HEK293 (cell line): ENCODE measurements around the gene TRMT10C.

Experiments
- CTCF ChIA-PET: fragments of 350-600 bp; formaldehyde crosslinking; extraction: SDS; loops from one replicate; lab custom pipeline; 2021; ENCODE audit warnings: antibody characterized with exemption; lab: Yijun Ruan, JAX
- POLR2A ChIA-PET: fragments of 300-600 bp; formaldehyde crosslinking; extraction: SDS; loops from one replicate; lab custom pipeline; 2020; ENCODE audit warnings: antibody characterized with exemption, inconsistent platforms; lab: Yijun Ruan, JAX
- H3K27ac ChIP-seq: fragments of 200-500 bp; sonication (Bioruptor generic); 2 replicates; pipeline ENCODE4 v1.5.1; 2014; ENCODE audit warnings: low read depth, low read length, control low read depth, inconsistent platforms; ENCODE audit errors: extremely low read depth
- H3K36me3 ChIP-seq, 2 experiments: fragments of 200-500 bp in 1 of 2; sonication (Bioruptor generic) in 1 of 2; 1 replicate in 1 of 2; 2 replicates in 1 of 2; pipeline ENCODE4 v1.5.1; 2014 to 2017; ENCODE audit warnings: inconsistent platforms in 2 of 2, low read length in 2 of 2; ENCODE audit not compliant: control insufficient read depth in 2 of 2, insufficient read depth in 1 of 2
- H3K4me1 ChIP-seq: fragments of 200-500 bp; sonication (Bioruptor generic); 2 replicates; pipeline ENCODE4 v1.5.1; 2014; ENCODE audit warnings: mild to moderate bottlenecking, low read length, inconsistent platforms; ENCODE audit not compliant: control insufficient read depth, insufficient read depth
- H3K4me3 ChIP-seq: 2 replicates; pipeline ENCODE4 v1.5.1; 2011; ENCODE audit warnings: low read depth, mild to moderate bottlenecking, control low read depth, low read length, moderate library complexity
- H3K9me3 ChIP-seq: fragments of 200-500 bp; sonication (Bioruptor generic); 2 replicates; pipeline ENCODE4 v1.5.1; 2014; ENCODE audit warnings: low read depth, low read length, inconsistent platforms; ENCODE audit not compliant: control insufficient read depth, insufficient read depth
- HOXD13 ChIP-seq: sonication (generic); formaldehyde crosslinking; IDR thresholded peaks from 2 replicates; pipeline ENCODE4 v1.8.0; 2022; ENCODE audit warnings: missing genetic modification reagents, borderline replicate concordance
- KLF16 ChIP-seq: fragments of 450-650 bp; formaldehyde crosslinking; IDR thresholded peaks from 2 replicates; pipeline ENCODE4 v1.5.1; 2017; ENCODE audit warnings: missing biosample characterization, missing genetic modification characterization
- KLF8 ChIP-seq: fragments of 450-650 bp; formaldehyde crosslinking; IDR thresholded peaks from 2 replicates; pipeline ENCODE4 v1.5.1; 2016; ENCODE audit warnings: missing biosample characterization, missing genetic modification characterization
- KLF9 ChIP-seq: fragments of 450-650 bp; formaldehyde crosslinking; IDR thresholded peaks from 2 replicates; pipeline ENCODE4 v1.5.1; 2016; ENCODE audit warnings: missing biosample characterization, missing genetic modification characterization, low read depth
- MZF1 ChIP-seq: fragments of 450-650 bp; formaldehyde crosslinking; IDR thresholded peaks from 2 replicates; pipeline ENCODE4 v1.5.1; 2017; ENCODE audit warnings: missing biosample characterization, missing genetic modification characterization, borderline replicate concordance
- SETDB1 ChIP-seq: IDR thresholded peaks from one replicate; pipeline ENCODE4 v1.6.1; 2017; ENCODE audit warnings: mild to moderate bottlenecking, low read length, moderate library complexity, mixed read lengths; ENCODE audit not compliant: insufficient read length
- SP7 ChIP-seq: fragments of 450-650 bp; formaldehyde crosslinking; IDR thresholded peaks from 2 replicates; pipeline ENCODE4 v1.5.1; 2016; ENCODE audit warnings: missing biosample characterization, missing genetic modification characterization
- TCF7L2 ChIP-seq: IDR thresholded peaks from 2 replicates; pipeline ENCODE4 v1.6.1; 2011; ENCODE audit warnings: low read depth, mild to moderate bottlenecking, inconsistent platforms, low read length, moderate library complexity, borderline replicate concordance
- ZBTB1 ChIP-seq: fragments of 450-650 bp; formaldehyde crosslinking; IDR thresholded peaks from 2 replicates; pipeline ENCODE4 v1.5.1; 2016; ENCODE audit warnings: missing biosample characterization, missing genetic modification characterization
- ZBTB21 ChIP-seq: fragments of 450-650 bp; formaldehyde crosslinking; IDR thresholded peaks from 2 replicates; pipeline ENCODE4 v1.5.1; 2017; ENCODE audit warnings: missing biosample characterization, missing genetic modification characterization
- ZBTB48 ChIP-seq: fragments of 450-650 bp; formaldehyde crosslinking; IDR thresholded peaks from 2 replicates; pipeline ENCODE4 v1.5.1; 2016; ENCODE audit warnings: missing biosample characterization, missing genetic modification characterization
- ZEB2 ChIP-seq: fragments of 450-650 bp; formaldehyde crosslinking; IDR thresholded peaks from 2 replicates; pipeline ENCODE4 v1.5.1; 2016; ENCODE audit warnings: missing biosample characterization, missing genetic modification characterization
- ZNF121 ChIP-seq: fragments of 450-650 bp; formaldehyde crosslinking; IDR thresholded peaks from 2 replicates; pipeline ENCODE4 v1.5.1; 2016; ENCODE audit warnings: missing biosample characterization, missing genetic modification characterization
- ZNF169 ChIP-seq: fragments of 450-650 bp; formaldehyde crosslinking; IDR thresholded peaks from 2 replicates; pipeline ENCODE4 v1.5.1; 2016; ENCODE audit warnings: missing biosample characterization, missing genetic modification characterization
- ZNF18 ChIP-seq: fragments of 450-650 bp; formaldehyde crosslinking; IDR thresholded peaks from 2 replicates; pipeline ENCODE4 v1.5.1; 2016; ENCODE audit warnings: missing biosample characterization, missing genetic modification characterization
- ZNF202 ChIP-seq: fragments of 450-650 bp; formaldehyde crosslinking; IDR thresholded peaks from 2 replicates; pipeline ENCODE4 v1.5.1; 2016; ENCODE audit warnings: missing biosample characterization, missing genetic modification characterization, borderline replicate concordance
- ZNF239 ChIP-seq: fragments of 450-650 bp; formaldehyde crosslinking; IDR thresholded peaks from 2 replicates; pipeline ENCODE4 v1.5.1; 2016; ENCODE audit warnings: missing biosample characterization, missing genetic modification characterization
- ZNF266 ChIP-seq: fragments of 450-650 bp; formaldehyde crosslinking; IDR thresholded peaks from 2 replicates; pipeline ENCODE4 v1.5.1; 2016; ENCODE audit warnings: missing biosample characterization, missing genetic modification characterization, low read depth
- ZNF335 ChIP-seq: fragments of 450-650 bp; formaldehyde crosslinking; conservative IDR thresholded peaks from 2 replicates; pipeline ENCODE4 v1.5.1; 2016; ENCODE audit warnings: missing biosample characterization, missing genetic modification characterization
- ZNF350 ChIP-seq: fragments of 450-650 bp; formaldehyde crosslinking; IDR thresholded peaks from 2 replicates; pipeline ENCODE4 v1.5.0; 2017; ENCODE audit warnings: missing biosample characterization, mild to moderate bottlenecking, missing genetic modification characterization
- ZNF391 ChIP-seq: fragments of 450-650 bp; formaldehyde crosslinking; IDR thresholded peaks from 2 replicates; pipeline ENCODE4 v1.5.1; 2016; ENCODE audit warnings: low read depth, missing biosample characterization, missing genetic modification characterization, borderline replicate concordance
- ZNF501 ChIP-seq: fragments of 450-650 bp; formaldehyde crosslinking; IDR thresholded peaks from 2 replicates; pipeline ENCODE4 v1.5.1; 2016; ENCODE audit warnings: missing biosample characterization, missing genetic modification characterization
- ZNF629 ChIP-seq: fragments of 450-650 bp; formaldehyde crosslinking; IDR thresholded peaks from 2 replicates; pipeline ENCODE4 v1.5.1; 2017; ENCODE audit warnings: missing biosample characterization, missing genetic modification characterization
- ZNF660 ChIP-seq: fragments of 450-650 bp; IDR thresholded peaks from 2 replicates; pipeline ENCODE4 v1.5.1; 2018; ENCODE audit warnings: missing biosample characterization, mild to moderate bottlenecking, missing genetic modification characterization
- ZNF664 ChIP-seq: fragments of 450-650 bp; formaldehyde crosslinking; IDR thresholded peaks from 2 replicates; pipeline ENCODE4 v1.5.1; 2016; ENCODE audit warnings: missing biosample characterization, missing genetic modification characterization
- ZNF76 ChIP-seq: fragments of 450-650 bp; formaldehyde crosslinking; IDR thresholded peaks from 2 replicates; pipeline ENCODE4; 2016; ENCODE audit warnings: low read depth, missing biosample characterization, missing genetic modification characterization, borderline replicate concordance
- ZSCAN23 ChIP-seq: fragments of 450-650 bp; formaldehyde crosslinking; IDR thresholded peaks from 2 replicates; pipeline ENCODE4 v1.5.1; 2016; ENCODE audit warnings: missing biosample characterization, missing genetic modification characterization
- ZSCAN30 ChIP-seq: fragments of 450-650 bp; IDR thresholded peaks from 2 replicates; pipeline ENCODE4 v1.5.1; 2018; ENCODE audit warnings: missing biosample characterization, mild to moderate bottlenecking, missing genetic modification characterization, moderate library complexity
- ZXDB ChIP-seq: fragments of 450-650 bp; formaldehyde crosslinking; IDR thresholded peaks from 2 replicates; pipeline ENCODE4 v1.5.1; 2016; ENCODE audit warnings: missing biosample characterization, missing genetic modification characterization
- TF ChIP-seq, protein P1 (sequence below): fragments of 450-650 bp; formaldehyde crosslinking; conservative IDR thresholded peaks from 2 replicates; pipeline ENCODE4 v1.5.1; 2016; ENCODE audit warnings: low read depth, missing biosample characterization, missing genetic modification characterization
- TF ChIP-seq, protein P2 (sequence below): fragments of 450-650 bp; formaldehyde crosslinking; IDR thresholded peaks from 2 replicates; pipeline ENCODE4 v1.5.1; 2016; ENCODE audit warnings: missing biosample characterization, missing genetic modification characterization

TRMT10C gene

GRCh38 chr3:101561630-101562328, at the start of gene TRMT10C:
TRMT10C (plus strand) TSS chr3:101561868; CDS start chr3:101564782, 2,914 bp downstream.
- POLR2A ChIA-PET: interaction anchor here (0.6 to 2.3 kb wide), 5 partner anchors 8 to 1149 kb away, joined by 3 to 18 read pairs (median 5); partner anchors contain the start of genes PCNP, SENP7 and ZBTB11
- CTCF ChIA-PET: interaction anchor here (0.6 kb wide), 1 partner anchor 103 kb away, joined by 5 read pairs; no protein-coding TSS in a partner anchor
- H3K4me3 ChIP-seq: peak within 1 kb of the TSS; percentile 98
- 0 out of 2 replicates have a peak, but pooled peaks cover 2% of the 10 kb centered on the region for H3K4me1 ChIP-seq
- peaks cover 1 to 38% of the 10 kb centered on the region in 2 experiments for H3K36me3 ChIP-seq
- peak within 1 kb of the TSS; percentile 58 for H3K27ac ChIP-seq
- H3K9me3 ChIP-seq: no peaks in the 10 kb centered on the region
- no peak for TF ChIP-seq ZBTB1
- no peak for TF ChIP-seq ZNF391 (tag by site-specific recombination)
- TF ChIP-seq KLF8: peak; percentile 5; the same call in 1 of the 2 replicates
- TF ChIP-seq ZNF239: no peak
- TF ChIP-seq MZF1 (tag by site-specific recombination): no peak
- TF ChIP-seq ZNF121: 0 out of 2 replicates have a peak, but pooled peaks have one; percentile 7
- no peak for TF ChIP-seq TCF7L2
- no peak for TF ChIP-seq ZNF660 (tag by site-specific recombination)
- no peak for TF ChIP-seq ZSCAN23
- TF ChIP-seq, protein P1, sequence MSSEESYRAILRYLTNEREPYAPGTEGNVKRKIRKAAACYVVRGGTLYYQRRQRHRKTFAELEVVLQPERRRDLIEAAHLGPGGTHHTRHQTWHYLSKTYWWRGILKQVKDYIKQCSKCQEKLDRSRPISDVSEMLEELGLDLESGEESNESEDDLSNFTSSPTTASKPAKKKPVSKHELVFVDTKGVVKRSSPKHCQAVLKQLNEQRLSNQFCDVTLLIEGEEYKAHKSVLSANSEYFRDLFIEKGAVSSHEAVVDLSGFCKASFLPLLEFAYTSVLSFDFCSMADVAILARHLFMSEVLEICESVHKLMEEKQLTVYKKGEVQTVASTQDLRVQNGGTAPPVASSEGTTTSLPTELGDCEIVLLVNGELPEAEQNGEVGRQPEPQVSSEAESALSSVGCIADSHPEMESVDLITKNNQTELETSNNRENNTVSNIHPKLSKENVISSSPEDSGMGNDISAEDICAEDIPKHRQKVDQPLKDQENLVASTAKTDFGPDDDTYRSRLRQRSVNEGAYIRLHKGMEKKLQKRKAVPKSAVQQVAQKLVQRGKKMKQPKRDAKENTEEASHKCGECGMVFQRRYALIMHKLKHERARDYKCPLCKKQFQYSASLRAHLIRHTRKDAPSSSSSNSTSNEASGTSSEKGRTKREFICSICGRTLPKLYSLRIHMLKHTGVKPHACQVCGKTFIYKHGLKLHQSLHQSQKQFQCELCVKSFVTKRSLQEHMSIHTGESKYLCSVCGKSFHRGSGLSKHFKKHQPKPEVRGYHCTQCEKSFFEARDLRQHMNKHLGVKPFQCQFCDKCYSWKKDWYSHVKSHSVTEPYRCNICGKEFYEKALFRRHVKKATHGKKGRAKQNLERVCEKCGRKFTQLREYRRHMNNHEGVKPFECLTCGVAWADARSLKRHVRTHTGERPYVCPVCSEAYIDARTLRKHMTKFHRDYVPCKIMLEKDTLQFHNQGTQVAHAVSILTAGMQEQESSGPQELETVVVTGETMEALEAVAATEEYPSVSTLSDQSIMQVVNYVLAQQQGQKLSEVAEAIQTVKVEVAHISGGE (tag by site-specific recombination): peak; percentile 92
- TF ChIP-seq ZSCAN30: peak; percentile 59; the same call in 1 of the 2 replicates
- TF ChIP-seq ZNF664: no peak
- TF ChIP-seq ZNF169 (tag by site-specific recombination): no peak
- TF ChIP-seq ZNF629 (tag by site-specific recombination): peak; percentile 98
- no peak for TF ChIP-seq HOXD13 (CRISPR knock-in tag)
- peak; percentile 67; the same call in 1 of the 2 replicates for TF ChIP-seq ZBTB48 (tag by site-specific recombination)
- no peak for TF ChIP-seq ZNF202 (tag by site-specific recombination)
- TF ChIP-seq SP7 (tag by site-specific recombination): peak; percentile 28; the same call in 1 of the 2 replicates
- TF ChIP-seq ZNF350 (tag by site-specific recombination): no peak
- no peak for TF ChIP-seq ZNF266 (tag by site-specific recombination)
- TF ChIP-seq ZNF76 (tag by site-specific recombination): peak; percentile 80
- no peak for TF ChIP-seq KLF16 (tag by site-specific recombination)
- TF ChIP-seq ZBTB21 (tag by site-specific recombination): peak; percentile 95
- TF ChIP-seq KLF9: 0 out of 2 replicates have a peak, but pooled peaks have one; percentile 4
- no peak for TF ChIP-seq SETDB1
- TF ChIP-seq ZNF335 (tag by site-specific recombination): peak; percentile 55
- no peak for TF ChIP-seq ZNF18 (tag by site-specific recombination)
- TF ChIP-seq ZNF501: peak; percentile 48; the same call in 1 of the 2 replicates
- TF ChIP-seq, protein P2, sequence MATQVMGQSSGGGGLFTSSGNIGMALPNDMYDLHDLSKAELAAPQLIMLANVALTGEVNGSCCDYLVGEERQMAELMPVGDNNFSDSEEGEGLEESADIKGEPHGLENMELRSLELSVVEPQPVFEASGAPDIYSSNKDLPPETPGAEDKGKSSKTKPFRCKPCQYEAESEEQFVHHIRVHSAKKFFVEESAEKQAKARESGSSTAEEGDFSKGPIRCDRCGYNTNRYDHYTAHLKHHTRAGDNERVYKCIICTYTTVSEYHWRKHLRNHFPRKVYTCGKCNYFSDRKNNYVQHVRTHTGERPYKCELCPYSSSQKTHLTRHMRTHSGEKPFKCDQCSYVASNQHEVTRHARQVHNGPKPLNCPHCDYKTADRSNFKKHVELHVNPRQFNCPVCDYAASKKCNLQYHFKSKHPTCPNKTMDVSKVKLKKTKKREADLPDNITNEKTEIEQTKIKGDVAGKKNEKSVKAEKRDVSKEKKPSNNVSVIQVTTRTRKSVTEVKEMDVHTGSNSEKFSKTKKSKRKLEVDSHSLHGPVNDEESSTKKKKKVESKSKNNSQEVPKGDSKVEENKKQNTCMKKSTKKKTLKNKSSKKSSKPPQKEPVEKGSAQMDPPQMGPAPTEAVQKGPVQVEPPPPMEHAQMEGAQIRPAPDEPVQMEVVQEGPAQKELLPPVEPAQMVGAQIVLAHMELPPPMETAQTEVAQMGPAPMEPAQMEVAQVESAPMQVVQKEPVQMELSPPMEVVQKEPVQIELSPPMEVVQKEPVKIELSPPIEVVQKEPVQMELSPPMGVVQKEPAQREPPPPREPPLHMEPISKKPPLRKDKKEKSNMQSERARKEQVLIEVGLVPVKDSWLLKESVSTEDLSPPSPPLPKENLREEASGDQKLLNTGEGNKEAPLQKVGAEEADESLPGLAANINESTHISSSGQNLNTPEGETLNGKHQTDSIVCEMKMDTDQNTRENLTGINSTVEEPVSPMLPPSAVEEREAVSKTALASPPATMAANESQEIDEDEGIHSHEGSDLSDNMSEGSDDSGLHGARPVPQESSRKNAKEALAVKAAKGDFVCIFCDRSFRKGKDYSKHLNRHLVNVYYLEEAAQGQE (tag by site-specific recombination): no peak
- no peak for TF ChIP-seq ZEB2 (tag by site-specific recombination)
- TF ChIP-seq ZXDB (tag by site-specific recombination): peak; percentile 64; the same call in 1 of the 2 replicates
